NOMO-1 treated with dmso at 0.1 percent for 144 hours (cell line): ENCODE measurements around the gene FRK.
"Not testable (repeated sequence)": the region's sequence is repeated elsewhere in the genome, so short reads cannot be mapped to it uniquely, and the experiment has no call there.

ENCODE experiments used
- DNase-seq: peaks from one replicate; lab custom pipeline; 2025; ENCODE audit not compliant: unreplicated experiment; lab: John Stamatoyannopoulos, UW

The FRK gene, protein sequence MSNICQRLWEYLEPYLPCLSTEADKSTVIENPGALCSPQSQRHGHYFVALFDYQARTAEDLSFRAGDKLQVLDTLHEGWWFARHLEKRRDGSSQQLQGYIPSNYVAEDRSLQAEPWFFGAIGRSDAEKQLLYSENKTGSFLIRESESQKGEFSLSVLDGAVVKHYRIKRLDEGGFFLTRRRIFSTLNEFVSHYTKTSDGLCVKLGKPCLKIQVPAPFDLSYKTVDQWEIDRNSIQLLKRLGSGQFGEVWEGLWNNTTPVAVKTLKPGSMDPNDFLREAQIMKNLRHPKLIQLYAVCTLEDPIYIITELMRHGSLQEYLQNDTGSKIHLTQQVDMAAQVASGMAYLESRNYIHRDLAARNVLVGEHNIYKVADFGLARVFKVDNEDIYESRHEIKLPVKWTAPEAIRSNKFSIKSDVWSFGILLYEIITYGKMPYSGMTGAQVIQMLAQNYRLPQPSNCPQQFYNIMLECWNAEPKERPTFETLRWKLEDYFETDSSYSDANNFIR

GRCh38 chr6:116060572-116061283 lies at the start of gene FRK:
Gene FRK, minus strand, starts transcription at chr6:116060891. Its CDS starts 580 bp downstream, at chr6:116060311.
- DNase-seq, result peak; percentile 63

DNA sequence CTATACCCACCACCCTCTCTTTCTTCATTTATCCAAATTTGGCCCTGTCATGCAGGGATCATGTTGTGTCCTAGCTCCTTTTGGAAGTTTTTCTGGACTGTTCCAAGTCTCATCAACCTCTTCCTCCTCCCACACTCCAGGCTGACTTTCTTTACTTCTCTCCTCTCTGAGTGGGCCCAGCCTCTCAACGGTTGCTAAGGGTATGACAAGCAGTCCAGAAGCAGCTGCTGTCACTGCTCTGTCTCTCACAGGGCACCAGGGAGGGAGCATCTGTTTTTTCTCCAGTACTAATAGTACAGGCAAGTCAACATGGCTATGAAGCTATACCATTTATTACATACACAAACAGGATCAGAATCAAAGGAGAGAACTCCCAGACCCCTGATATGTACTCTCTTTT lies 48.1 kb upstream of the FRK start:
- DNase-seq, result no peak

GRCh38 chr6:116106146-116106545 lies 45.5 kb upstream of the FRK start:
- no peak for DNase-seq

- DNase-seq, result no peak
Measured at GRCh38 chr6:116105247-116105646, 44.6 kb upstream of the FRK start.

GRCh38 chr6:116104636-116105035 lies 43.9 kb upstream of the FRK start:
- DNase-seq, result no peak

- no peak for DNase-seq
Measured at GRCh38 chr6:116102873-116103272, 42.2 kb upstream of the FRK start.

DNA sequence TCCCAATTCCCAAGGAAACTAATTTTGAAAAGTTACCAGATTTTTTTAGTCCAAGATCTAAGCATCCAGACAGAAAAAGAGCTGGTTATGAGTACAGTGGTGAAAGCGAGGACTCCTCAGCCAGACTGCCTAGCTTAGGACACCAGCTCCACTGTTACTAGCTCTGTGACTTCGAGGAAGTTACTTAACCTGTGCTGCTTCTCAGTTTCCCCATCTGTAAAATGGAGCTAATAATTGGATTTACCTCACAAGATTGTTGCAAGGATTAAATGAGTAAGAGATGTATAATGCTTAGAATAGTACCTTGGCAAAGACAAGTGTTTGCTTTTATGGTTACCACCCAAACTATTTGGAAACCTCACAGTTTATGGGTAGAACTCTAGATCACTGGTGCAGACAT lies 41.1 kb upstream of the FRK start:
- DNase-seq, result no peak

DNA sequence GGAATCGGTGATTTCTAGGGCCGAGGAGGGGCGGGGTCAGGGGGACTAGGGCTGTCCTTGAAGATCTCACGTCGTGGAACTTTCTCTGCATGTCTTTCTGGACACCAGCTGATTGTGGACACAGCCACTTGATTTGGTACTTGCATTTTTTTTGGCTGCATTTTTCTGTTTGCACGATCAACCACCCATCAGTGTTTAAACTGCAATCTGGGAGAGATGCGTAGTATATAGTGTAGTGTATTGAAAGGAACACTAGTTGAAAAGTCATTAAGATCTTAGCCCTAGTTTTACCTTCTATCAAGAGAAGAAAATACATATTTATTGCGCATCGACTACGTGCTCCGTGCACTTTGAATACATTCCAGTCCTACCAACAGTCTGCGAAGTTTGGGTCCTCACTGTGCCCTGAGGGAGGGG lies 40.6 kb upstream of the FRK start:
- DNase-seq, result no peak

GRCh38 chr6:116100419-116101301 lies 40.0 kb upstream of the FRK start, which contains the start of gene NT5DC1:
Gene NT5DC1, plus strand, starts transcription at chr6:116100853. Its CDS starts 78 bp downstream, at chr6:116100931.
- DNase-seq, result peak; percentile 73

- DNase-seq, result no peak
Measured at GRCh38 chr6:116099036-116099435, 38.3 kb upstream of the FRK start.

GRCh38 chr6:116096979-116097816 lies 36.5 kb upstream of the FRK start:
- no peak for DNase-seq

DNA sequence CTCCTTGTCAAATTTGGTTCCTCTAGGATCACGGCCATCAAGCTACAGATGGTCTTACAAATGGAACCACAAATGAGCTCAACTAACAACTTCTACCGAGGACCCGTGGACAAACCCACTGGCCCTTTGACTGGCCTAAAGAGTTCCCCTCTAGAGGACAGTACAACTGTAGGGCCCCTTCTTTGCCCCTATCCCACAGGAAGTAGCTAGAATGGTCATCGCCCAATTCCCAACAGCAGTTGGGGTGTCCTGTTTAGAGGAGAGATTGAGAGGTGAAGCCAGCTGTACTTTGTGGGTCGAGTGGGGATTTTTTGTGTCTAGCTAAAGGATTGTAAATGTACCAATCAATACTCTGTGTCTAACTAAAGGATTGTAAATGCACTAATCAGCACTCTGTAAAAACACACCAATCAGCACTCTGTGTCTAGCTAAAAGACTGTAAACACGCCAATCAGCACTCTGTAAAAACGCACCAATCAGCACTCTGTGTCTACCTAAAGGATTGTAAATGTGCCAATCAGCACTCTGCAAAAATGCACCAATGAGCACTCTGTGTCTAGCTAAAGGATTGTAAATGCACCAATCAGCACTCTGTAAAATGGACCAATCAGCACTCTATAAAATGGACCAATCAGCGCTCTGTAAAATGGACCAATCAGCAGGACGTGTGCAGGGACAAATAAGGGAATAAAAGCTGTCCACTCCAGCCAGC lies 35.5 kb upstream of the FRK start:
- DNase-seq, result not testable (repeated sequence)

DNA sequence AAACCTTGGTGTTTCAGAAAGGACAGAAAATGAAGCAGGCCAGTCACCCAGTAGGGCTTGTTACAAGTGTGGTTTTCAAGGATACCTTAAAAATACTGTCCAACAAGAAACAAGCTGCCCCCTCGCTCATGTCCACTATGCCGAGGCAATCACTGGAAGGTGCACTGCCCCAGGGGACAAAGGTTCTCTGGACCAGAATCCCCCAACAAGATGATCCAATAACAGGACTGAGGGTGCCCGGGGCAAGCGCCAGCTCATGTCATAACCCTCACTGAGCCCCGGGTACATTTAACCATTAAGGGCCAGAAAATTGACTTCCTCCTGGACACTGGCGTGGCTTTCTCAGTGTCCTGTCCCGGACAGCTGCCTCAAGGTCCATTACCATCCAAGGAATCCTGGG lies 33.4 kb upstream of the FRK start:
- no peak for DNase-seq

DNA sequence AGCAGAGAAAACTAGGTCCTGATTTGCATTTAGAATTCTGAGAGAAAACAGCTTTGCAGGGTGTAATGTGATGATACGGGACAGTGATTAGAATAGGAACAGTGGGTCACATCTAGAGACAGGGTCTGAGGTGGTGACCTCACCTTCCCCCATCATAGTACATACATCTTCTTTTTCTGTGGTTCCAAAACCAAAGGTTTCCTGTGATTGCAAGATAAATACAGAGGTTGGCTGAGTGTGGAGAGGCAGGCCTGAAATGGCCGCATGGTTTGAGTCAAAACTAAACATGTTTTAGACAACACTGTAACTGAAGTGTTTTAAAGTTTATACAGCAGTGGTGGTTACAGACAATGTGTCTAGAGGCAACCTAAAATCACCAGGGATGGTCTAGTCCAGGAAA lies 29.6 kb upstream of the FRK start:
- no peak for DNase-seq

DNA sequence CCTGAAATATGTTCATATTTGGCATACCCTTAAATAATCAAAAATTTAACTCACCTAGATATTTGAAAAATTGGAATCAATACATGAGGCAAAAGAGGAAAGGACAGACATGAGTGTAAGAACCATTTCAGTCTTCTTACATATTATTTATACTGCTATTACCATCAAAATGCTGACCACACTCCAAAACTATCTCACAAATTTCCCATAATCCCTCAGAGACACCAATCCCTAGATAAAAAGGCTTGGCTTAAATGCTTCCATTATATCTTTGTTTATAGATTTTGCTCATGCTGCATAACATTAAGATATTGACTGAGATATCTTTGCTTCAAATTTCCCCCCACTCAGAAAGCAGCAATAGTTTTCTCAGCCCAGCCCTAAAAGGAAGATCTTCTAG lies 28.3 kb upstream of the FRK start:
- no peak for DNase-seq

GRCh38 chr6:116087437-116088027 lies 26.8 kb upstream of the FRK start:
- no peak for DNase-seq

- DNase-seq, result no peak
Measured at GRCh38 chr6:116084284-116084683, 23.6 kb upstream of the FRK start.

- DNase-seq, result no peak
Measured at GRCh38 chr6:116083052-116083451, 22.4 kb upstream of the FRK start.

DNA sequence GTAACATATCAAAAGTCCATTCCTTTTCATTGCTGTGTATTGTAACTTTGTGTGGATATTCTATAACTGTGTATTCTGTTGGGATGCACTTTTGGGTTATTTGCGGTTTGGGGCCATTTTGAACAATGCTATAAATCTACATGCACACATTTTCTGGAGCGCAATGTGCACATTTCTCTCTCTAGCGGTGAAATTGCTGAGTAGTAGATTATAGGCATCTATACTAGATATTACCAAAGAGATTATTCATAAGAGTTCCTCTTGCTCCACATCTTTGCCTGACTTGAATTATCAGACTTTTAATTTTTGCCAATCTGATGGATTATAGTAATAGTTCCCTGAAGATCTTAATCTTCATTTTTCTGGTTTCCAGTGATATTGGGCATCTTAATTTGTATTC lies 18.3 kb upstream of the FRK start:
- DNase-seq, result no peak
